ENCODE data around the gene PPP3CA.

PPP3CA gene

DNA sequence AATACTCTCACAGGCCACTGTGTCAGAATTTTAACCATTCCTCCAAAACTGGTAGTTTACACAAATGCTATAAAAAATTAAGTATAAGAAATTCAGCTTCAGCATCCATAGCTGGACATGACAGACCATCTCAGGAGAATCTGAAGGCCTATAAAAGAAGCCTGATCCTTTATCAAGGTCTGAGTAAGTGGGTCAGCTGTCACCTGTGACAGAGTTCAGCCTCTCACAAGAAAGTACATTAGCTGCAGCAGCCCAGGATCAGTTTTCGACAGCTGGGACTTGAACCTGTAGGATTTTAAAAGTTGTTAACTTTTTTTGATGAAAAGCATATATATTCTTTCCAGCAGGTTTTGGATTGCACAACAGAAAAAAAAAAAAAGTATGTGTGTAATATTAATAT lies 60.7 kb downstream of the PPP3CA start:
- DNase-seq: no peak

DNA sequence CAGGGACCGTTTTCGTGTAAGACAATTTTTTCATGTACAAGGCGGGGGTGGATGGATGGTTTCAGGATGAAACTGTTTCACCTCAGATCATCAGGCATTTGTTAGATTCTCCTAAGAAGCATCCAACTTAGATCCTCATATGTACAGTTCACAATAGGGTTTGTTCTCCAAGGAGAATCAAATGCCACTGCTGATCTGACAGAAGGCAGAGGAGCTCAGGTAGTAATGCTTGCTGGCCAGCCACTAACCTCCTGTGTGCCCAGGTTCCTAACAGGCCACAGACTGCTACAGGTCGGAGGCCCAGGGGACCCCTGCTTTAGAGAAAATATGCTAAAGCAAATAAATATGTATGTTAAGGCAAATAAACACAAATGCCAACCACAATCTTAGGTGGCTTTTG lies 61.3 kb downstream of the PPP3CA start:
- DNase-seq: no peak

DNA sequence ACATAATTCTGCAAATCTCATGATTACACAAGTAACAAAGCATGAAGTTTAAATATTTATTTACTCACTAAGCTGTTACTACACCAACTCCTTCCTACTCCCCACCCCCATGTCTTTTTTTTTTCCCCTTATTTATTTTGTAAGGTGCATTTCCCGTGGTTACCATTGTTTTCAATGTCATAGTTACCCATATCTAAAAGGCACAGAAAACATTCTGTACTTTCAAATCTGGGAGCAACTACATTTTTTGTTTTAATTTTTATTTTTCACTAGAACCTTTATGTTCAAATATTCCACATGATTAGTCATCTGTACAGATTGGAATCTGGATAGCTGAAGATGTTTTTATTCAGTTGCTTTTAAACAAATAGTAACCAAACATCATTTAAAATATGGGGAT lies 62.8 kb downstream of the PPP3CA start:
- no peak for DNase-seq

DNA sequence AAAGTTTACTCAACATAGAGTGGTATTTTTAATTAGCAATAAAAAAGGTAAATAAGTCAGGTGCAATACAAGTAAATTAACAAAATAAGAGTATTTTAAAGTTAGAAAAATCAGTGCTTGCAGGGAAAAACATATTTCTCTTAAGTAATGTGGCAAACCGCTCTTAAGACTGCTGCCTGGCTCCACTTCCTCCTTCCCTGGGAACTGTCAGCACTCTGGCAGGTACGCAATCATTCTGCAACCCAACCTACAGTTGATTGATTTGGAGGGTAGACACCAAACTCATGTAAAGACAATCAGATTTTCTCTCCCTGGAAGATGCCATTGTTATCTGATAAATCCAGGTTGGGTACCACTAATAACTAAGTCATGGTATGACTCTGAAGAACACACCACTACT lies 63.9 kb downstream of the PPP3CA start:
- DNase-seq: no peak

DNA sequence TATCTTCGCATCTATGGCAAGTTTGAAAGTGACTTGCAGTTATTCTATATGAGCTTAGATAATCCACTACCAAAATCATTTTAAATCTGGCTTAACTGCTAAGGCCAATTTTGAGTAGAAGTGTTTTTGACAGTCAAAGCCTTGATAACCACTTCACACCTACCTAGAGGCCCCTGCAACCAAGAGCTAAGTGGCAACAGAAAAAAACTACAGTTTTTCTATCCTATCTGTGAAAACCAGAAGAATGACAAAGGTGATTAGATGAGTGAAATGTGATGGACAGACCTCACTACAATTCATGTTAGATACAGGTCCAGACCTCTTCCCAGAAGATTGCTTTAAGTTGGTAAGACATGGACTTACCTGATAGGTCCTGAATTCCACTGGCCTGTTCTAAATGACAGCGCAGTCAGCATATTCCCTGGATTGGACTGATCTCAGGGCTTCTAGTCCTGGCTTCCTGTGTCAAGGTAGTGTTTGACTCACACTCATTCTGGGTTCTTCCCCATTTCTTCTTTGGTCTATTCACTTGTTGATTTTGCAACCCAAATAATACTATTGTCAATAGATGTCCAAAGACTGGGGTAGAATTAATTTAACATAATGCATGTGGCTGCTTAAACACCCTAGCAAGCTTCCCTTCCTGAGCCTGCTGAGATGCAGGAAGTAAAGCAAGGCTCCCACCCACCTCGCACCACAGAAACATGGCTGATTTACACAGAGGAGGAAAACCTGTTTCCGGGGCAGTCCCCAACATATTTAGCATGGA lies 65.1 kb downstream of the PPP3CA start:
- DNase-seq: peak in 1 of 2 donors; percentile 16

DNA sequence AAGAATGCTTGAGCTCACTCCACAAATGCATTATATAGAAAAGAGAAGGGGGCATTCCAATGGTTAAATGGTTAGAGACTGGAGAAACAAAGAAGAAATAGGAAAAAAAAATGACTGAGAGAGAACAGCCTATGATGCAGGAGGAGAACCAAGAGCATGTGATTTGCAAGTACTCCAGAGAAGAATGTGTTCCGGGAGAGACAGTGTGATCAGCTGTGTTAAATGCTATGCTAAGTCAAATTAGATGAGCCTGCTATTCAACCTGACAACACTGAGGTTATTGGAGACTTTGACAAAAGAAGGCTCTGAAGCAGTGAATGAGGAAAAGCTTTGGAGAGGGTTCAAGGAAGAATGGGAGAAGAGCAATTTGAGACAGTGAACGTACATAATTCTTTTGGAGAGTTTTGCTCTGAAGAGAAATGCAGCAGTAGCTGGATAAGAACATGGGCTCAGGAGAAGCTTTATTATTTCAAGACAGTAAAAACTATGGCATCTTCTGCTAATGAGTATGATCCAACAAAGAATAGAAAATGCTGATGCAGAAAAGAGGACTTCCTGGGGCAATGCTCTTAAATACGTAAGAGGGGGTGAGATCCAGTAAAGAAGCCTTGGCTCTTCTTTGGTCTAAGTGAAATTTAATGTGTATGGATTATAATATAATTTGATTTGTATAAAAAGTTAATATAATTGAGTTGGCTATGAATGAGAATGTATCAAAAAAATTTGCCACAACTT lies 66.3 kb downstream of the PPP3CA start:
- DNase-seq: no peak

DNA sequence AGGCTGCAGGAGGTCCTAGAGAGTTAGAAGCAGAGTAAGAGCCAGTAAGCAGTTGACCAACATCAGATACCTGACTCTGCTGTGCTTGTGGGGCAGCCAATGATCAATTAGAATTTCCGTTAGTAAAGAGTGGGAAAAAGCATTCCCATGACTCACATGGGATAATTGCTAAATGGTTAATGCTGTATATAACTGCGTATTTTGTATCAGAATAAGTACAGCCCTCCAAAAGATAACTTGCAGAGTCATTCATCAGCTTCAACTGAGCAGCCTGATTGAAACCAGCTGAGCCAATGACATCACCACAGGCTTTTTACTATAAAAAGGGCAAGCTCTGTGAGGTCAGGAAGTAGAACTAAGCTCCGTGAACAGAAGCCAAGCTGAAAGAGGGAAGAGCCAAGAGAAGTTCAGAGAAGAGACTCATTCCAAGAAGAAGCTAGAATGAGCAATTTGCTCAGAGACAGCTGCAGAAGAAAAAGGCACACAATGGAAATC lies 67.9 kb downstream of the PPP3CA start:
- no peak for DNase-seq

DNA sequence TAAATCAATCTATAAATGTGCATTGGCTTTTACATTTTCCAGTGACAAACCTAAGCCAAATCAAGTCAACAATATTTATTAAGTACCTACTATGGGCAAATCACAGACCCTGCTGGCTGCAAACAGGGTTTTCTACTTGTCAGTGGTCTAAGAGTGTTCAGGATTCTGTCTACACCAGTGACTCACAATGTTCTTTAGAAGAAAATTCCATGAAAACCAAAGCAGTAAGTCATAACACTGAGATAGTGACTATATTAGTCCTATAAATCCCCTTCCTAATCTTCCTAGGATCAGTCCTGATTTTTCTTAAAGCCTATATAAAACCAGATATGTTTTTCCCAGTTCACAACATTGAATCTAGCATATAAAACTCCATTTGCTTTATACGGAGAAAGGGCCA lies 69.7 kb downstream of the PPP3CA start:
- DNase-seq: no peak

DNA sequence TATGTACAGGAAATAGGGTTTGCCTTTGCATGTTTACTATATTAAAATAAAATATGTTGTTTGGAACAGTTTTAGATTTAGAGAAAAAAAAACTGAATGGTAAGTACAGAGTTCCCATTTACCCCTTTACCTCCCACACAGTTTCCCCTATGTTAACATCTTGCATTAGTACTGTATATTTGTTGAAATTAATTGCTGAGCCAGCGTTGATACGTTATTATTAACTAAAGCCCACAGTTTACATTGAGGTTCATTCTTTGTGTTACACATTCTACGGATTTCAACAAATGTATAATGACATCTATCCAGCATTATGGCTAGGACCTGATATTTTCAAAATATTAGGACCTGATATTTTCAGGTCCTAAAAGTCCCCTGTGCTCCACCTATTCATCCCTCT lies 70.7 kb downstream of the PPP3CA start:
- no peak for DNase-seq

DNA sequence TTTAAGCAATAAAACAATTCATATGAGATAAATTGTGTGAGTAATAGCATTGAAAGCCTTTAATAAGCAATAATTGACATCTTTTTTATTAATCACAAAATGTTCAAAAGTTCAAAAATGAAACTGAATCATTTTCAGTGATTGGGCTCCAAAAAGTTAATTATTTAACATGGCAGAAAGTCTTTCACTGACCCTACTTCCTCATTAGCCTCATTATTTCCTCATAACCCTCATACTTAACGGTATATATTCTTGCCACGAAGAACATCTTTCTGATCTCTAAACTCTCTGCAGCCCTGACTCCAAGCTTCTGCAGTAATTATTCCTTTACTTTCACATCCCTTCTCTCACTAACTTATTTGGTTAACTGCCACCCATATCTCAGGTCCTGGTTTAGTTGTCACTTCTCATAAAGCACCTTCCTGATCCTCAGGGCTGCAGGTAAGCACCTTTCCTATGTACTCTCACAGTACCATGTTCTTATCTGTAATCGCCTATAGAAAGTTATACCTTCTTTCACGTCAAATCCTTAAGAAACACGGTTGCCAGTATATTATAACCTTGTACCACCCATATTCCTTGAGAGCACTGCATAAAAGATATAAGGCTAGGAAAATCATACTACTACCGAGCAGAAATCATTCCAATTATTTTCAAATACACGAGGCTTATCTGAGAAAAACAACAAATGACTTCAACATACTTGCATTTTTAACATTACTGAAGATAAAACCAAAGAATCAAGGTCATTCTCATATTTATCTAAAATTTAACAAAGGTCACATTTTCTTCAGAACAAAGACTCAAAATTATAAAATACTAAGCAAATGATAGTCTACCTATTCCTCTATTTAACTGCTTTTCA lies 72.2 kb downstream of the PPP3CA start:
- no peak for DNase-seq

DNA sequence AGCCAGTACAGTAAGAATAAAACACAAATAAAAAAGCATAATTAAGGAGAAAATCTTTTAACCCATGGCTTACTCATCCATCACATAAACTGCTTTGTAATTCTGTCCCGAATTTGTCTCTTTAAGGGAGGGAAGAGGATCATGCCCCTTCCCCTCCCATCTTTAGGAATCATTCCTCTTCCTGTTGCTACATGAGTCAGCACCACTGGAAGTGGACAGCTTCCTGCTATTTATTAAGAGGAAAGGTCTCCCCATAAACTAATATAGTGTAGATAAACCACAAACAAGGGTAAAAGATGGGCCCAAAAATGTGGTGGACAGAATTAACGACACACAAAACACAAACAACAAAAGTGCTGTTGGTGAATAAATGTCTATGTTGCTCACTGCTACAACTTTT lies 75.8 kb downstream of the PPP3CA start:
- DNase-seq: no peak

DNA sequence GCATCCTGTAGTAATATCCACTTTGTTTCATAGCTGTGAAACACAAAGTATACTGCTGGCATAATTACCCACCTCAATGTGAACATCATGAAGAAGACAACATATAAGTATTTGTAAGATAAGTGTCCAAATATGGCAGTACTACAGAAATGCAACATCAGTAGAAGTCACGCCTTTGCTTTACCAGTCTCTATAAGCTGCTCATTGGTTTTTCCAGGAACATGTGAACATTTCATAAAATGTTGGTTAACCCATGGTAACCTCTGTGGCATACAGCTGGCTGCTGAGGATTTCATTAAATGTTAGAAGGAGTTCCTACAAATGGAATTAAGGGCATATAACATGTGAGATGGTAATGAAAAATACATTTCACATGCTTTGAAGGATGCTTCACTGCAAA lies 77.6 kb downstream of the PPP3CA start:
- DNase-seq: no peak

DNA sequence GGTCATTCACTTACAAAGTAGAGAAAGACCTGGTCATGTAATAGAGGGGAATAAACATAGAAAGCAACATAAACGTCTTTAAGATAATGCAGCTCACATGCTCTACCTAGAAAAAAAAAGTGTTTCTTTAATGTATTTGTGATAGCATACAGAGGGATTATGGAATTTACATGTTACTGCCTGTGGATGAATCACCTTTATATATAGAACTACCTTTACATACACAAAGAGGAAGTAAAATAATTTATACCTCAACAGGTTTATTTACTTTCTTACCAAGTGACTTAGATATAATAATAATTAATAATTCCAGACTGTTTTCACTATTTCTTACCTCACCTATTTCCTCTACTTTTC lies 81.5 kb downstream of the PPP3CA start:
- DNase-seq: no peak

DNA sequence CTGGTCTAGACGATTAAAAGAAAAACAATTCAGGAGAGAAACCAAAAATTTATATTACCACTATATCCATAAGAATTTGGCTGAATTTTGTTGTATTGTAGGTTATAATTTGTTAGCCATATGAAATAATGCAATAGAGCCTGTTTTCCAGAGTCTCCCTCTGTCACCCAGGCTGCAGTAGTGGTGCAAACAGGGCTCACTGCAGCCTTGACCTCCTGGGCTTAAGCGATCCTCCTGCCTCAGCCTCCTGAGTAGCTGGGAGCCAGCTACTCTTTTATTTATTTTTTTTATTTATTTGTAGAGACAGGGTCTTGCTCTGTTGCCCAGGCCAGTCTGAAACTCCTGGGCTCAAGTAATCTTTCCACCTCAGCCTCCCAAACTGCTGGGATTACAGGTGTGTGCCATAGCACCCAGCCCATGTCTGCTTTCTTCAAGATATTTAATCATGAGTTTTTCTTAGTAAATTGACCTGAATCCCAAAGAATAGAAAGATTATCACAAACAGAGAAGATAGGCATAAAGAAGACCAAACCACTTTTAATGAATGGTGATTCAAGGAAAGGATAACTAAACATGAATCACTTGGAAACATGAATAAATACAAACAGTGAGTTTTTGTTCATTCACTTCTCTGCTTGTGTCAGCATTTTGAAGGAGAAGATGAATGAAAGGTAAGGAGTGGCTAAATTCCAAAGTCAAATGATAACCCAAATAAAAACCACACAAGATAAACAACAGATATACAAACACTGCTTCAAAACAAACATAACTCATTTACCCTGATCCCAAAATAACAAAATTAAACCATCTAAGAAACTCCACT lies 82.1 kb downstream of the PPP3CA start:
- no peak for DNase-seq

DNA sequence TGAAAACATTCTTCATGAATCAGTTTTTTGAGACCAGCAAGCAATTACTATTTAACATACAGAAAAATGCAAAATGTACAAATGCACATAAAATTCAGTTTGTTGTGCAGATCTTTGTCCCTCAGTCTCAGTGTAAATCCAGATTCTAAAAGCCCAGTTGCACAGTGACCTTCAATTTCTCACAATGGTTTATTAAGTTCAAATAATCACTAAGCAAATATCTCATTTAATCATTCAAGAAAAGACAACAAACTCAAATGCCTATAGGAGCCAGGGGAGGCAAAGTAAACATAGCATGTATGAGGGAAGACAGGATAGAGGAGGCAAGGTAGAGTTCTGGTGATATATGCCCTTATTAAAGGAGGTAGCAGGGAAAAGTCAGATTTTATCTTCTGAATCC lies 82.8 kb downstream of the PPP3CA start:
- no peak for DNase-seq

DNA sequence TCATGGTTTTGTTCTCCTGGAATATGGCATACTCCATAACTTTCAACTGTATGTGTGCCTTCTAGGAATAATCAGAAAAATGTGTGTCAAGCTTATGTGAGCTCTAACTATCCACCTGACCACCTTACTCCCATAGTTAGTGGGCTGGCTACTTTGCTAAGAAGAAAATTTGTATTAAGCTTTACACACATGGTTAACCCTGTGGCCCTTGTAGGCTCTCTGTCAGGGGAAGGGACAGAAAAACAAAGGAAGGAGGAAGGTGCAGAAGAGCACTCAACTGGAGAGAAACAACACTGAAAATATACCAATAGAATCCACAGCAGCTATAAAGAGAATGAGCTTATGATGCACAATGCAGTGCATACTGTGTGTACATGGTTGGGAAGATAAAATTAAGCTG lies 84.6 kb downstream of the PPP3CA start:
- no peak for DNase-seq

DNA sequence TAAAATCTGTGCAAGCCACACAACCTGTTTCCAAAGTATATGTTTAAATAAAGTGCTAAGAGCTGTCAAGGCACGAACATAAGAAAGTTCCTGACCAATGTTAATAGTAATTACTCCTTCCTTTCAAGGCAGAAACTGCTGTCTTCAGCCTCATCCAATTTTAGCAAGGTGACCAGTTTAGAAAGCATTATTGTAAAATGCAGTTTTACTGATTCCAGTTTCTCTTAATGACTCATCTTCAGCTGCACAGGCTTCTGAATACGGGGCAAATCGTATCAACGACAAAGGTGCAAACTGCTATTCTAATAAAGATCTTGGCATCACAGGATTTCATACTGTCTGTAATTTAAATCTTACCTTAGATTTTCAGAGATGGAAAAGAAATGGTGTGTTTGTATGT lies 87.5 kb downstream of the PPP3CA start:
- DNase-seq: no peak

DNA sequence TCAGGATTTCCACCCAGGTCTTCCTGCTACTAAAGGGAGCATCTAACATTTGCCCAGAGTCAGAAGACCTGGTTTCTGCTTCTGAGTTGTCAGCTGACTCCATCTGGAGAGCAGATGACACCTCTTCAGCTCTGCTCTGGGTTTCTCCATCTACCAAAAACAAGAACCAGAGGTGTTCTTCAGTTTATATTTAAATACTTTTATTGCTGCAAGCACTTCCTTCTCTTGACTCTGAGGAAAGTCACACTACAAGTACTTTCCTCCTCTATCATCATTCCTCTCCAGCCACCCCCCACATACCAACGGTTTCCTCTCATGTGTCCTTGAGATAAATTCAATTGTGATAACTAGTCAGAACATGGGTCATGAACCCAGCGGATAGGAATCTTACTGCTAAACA lies 88.4 kb downstream of the PPP3CA start:
- DNase-seq: no peak

DNA sequence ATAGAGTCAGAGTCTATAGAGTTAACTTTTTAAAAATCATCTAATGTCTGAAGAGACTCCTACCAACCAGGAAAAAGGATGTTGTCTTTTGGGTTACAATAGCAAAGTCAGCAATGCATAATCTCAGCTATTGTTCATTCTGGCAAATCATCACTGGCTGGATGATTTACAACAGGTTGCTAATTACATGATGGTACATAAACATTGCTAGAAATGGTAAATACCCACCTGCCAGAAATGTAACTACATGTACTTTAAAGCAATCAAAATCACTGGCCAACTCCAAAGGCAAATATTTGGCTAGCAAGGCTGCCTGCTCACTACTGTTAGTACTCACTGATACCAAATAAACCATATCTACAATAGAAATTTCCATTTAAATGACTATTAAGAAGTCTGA lies 91.1 kb downstream of the PPP3CA start:
- DNase-seq: no peak

DNA sequence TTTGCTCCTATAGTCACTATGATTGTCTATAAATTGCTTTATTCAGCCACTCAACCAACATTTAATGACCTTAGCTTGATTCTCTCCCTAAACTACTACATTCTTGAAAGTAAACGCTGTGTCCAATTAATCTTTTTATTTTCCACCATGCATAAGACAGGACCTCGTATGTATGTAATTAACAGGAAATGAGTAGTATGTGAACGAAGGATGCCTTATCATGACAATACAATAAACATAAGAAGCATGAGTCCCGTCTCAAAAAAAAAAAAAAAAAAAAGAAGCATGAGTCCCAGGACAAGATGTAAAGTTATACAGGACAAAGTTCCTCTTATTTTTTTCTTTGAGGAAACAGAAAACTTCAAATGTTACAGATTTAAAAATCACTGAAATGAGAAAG lies 92.5 kb downstream of the PPP3CA start:
- DNase-seq: no peak

DNA sequence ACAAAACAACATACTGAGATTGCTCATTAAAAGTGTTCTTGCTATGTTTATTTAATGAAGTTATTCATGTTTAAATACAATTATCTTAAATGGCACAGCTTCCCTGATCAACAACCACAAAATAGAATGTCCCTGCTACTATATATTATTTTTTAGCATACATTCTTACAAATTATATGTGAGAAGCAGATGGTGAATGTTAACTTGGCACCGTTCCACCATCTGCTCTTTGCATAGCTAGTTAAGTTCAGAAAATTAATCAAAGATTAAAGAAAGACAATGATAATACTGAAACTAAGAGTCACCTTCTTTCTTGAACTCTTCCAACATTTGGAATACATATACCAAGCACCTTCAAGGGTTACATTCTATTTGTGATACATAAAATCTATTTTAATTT lies 94.2 kb downstream of the PPP3CA start:
- DNase-seq: no peak

DNA sequence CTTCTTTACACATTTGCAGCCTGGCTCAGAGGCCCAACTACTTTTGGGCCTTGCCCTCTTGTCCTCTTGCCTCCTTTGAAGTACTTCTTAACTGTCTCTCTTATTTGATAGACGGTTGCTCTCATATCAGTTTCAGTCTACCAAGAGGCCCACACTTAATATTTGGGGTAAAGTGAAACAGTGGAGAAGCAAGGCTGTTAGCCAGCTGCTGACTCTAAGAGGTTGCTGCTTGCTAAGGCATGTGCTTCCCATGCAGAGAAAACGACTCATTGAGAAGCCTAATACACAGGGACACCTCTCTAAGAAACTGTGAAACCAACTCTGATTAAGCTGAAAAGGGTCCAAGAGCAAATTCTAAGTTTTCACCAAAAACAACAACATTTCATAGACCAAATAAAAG lies 94.6 kb downstream of the PPP3CA start:
- DNase-seq: no peak

DNA sequence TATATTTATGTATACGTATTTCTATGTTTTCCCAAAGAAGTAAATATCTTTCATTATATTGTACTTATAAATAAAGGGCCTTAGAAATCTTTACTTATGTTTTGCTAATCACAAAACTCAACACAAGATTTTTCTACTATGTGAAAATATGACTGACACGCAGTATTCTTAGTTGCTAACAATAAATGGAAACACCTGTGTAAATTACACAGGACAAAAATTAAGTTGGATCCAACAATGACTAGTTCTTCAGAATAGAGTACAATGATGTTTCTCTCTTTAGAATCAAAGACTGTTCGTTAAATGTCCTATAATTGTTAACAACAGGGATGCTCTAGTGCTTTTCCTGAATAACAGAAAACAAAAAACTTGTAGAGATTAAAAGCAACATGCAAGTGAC lies 96.1 kb downstream of the PPP3CA start:
- DNase-seq: no peak

Measured in stimulated activated CD4-positive, alpha-beta T cell treated with anti-CD3 and anti-CD28 coated beads, Interleukin-2, amount 100 ng/mL, for 48 hours (primary cell).